CMK (cell line): Measurements from ENCODE around the gene KLLN.
A peak's percentile ranks its signal among the peaks of the same experiment; 100 is the strongest.
"Not testable (repeated sequence)": the region's sequence is repeated elsewhere in the genome, so short reads cannot be mapped to it uniquely, and the experiment has no call there.

Source experiments
- DNase-seq: peaks from one replicate; pipeline ENCODE4 v3.0.0-alpha.2; 2010; ENCODE audit warnings: low read depth

Gene KLLN, protein sequence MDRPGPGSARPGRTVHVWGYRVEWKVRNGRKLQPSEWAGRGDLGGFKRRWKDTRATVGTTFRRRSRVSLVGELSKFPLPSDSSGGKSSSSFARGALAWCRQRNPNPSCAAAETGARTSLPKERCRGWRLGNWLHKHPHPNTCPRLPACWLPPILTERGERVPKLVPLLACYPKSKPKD

DNA sequence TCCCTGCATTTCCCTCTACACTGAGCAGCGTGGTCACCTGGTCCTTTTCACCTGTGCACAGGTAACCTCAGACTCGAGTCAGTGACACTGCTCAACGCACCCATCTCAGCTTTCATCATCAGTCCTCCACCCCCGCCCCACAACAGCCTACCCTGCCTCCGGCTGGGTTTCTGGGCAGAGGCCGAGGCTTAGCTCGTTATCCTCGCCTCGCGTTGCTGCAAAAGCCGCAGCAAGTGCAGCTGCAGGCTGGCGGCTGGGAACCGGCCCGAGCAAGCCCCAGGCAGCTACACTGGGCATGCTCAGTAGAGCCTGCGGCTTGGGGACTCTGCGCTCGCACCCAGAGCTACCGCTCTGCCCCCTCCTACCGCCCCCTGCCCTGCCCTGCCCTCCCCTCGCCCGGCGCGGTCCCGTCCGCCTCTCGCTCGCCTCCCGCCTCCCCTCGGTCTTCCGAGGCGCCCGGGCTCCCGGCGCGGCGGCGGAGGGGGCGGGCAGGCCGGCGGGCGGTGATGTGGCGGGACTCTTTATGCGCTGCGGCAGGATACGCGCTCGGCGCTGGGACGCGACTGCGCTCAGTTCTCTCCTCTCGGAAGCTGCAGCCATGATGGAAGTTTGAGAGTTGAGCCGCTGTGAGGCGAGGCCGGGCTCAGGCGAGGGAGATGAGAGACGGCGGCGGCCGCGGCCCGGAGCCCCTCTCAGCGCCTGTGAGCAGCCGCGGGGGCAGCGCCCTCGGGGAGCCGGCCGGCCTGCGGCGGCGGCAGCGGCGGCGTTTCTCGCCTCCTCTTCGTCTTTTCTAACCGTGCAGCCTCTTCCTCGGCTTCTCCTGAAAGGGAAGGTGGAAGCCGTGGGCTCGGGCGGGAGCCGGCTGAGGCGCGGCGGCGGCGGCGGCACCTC lies at the start of gene KLLN, which contains the start of gene PTEN:
KLLN (minus strand) TSS at position 481 of the 891 bp plus-strand sequence. CDS start 1,046 bp downstream, outside the sequence.
PTEN (plus strand) TSS at position 573 of the 891 bp plus-strand sequence. CDS start 845 bp downstream, outside the sequence.
- peak; percentile 85 for DNase-seq

- DNase-seq: not testable (repeated sequence)
Observed at GRCh38 chr10:87903396-87903795, 40.1 kb upstream of the KLLN start.

GRCh38 chr10:87897957-87898356 lies 34.6 kb upstream of the KLLN start:
- DNase-seq: not testable (repeated sequence)

DNA sequence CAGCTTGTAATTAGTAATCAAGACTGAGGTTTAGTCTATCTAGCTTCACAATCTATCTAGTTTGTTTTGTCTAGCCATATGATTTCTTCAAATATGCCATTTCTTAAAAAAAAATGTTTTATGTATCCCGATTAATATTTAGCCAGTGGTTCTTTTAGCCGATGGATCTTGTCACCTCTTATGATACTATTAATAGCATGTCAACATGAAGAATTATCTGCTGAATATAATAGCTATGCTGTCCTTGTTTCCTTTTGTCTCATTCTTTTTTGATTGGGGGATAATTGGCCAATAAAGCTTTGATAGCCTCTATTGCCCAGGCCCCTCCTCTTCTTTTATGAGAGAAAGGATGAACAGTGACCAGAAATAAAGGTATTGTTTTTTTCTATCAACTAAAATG lies 32.9 kb upstream of the KLLN start:
- DNase-seq: no peak

GRCh38 chr10:87895430-87895829 lies 32.1 kb upstream of the KLLN start:
- DNase-seq: no peak

DNA sequence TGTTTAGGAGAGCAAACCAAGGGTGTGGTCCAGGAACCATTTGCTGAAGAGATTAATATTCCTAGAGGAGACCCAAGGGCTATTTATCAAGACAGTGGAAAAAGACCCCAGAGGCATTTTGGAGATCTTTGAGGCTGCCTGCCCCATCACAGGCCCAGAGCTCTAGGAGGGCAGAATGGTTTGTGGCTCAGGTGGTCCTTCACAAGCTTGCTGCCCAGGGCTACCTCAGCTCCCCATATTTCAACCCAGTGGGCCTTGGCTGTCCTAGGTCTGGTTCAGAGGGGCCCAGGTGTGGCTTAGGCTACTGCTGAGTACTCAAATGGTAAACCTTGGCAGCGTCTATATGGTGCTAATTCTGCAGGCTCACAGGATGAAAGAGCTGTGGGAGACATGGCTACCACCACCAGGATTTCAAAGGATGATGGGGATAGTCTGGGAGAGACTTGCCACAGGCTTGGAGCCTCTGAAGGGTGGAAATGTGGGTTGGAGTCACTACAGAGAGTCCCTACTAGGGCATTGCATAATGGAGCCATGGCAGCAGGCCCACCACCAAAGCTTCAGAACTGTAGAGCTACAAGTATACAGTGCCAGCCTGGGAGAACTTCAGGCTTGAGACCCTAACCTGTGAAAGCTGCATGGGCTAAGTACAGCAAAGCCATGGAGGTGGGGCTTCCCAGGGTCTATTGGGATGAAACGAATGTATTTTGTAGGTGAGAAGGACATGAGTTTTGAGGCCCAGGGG lies 24.4 kb upstream of the KLLN start:
- no peak for DNase-seq

DNA sequence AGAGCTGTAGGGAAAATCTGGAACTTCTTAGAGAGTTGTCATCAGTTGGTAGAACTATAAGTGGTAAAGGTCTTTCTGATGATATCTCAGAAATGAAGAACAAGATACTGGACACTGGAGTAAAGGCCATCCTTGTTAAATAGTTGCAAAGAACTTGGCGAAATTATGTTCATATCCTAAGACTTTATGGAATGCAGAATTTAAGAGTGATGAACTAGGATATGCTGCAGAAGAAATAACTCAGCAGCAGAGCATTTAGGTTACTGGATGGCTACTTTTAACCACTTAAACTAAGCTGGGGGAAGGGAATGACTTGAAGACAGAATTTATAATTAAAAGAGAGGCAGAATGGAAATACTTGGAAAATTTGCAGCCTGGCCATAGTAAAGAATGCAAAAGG lies 23.8 kb upstream of the KLLN start:
- no peak for DNase-seq

- no peak for DNase-seq
Observed at GRCh38 chr10:87886635-87887034, 23.3 kb upstream of the KLLN start.

GRCh38 chr10:87882555-87883294 lies 19.4 kb upstream of the KLLN start:
- DNase-seq: no peak

DNA sequence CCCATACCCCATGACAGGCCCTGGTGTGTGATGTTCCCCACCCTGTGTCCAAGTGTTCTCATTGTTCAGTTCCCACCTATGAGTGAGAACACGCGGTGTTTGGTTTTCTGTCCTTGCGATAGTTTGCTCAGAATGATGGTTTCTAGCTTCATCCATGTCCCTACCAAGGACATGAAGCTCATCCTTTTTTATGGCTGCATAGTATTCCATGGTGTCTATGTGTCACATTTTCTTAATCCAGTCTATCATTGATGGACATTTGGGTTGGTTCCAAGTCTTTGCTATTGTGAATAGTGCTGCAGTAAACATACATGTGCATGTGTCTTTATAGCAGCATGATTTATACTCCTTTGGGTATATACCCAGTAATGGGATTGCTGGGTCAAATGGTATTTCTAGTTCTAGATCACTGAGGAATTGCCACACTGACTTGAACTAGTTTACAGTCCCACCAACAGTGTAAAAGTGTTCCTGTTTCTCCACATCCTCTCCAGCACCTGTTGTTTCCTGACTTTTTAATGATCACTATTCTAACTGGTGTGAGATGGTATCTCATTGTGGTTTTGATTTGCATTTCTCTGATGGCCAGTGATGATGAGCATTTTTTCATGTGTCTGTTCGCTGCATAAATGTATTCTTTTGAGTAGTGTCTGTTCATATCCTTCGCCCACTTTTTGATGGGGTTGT lies 18.2 kb upstream of the KLLN start:
- DNase-seq: not testable (repeated sequence)

GRCh38 chr10:87880336-87880735 lies 17.0 kb upstream of the KLLN start:
- DNase-seq: no peak

DNA sequence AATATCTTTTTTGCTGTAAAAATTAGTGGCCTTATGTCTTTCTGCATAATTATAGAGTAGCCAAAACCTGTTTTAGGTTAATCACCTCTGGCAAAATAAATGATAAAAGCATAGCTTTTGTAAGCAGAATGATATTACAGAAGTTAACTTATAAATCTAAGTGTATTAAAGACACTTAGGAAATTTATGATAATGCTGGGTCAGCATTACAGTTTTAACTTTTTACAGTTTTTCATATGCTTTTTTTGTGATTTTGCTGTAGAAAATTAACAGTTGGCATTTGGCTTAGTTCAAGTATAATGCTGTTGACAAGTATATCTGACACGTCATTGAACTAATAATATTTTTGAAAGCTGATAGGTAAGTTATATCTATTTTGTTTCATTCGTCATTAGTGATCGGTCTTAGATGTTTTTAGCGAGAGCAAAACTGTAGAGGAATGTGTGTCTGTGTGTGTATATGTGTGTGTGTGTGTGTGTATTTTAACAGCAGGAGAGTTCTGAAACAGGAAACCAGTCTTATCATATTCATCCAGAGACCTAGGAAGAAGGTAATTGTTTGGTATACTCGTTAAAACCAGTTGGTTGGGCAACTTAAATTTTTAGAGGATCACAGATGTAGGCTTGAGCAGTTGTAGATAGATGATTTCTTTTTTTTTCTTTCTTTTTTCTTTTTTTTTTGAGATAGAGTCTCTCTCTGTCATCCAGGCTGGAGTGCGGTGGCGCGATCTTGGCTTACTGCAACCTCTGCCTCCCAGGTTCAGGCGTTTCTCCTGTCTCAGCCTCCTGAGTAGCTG lies 15.5 kb upstream of the KLLN start:
- DNase-seq: peak; percentile 58

GRCh38 chr10:87875929-87876571 lies 12.7 kb upstream of the KLLN start:
- no peak for DNase-seq

DNA sequence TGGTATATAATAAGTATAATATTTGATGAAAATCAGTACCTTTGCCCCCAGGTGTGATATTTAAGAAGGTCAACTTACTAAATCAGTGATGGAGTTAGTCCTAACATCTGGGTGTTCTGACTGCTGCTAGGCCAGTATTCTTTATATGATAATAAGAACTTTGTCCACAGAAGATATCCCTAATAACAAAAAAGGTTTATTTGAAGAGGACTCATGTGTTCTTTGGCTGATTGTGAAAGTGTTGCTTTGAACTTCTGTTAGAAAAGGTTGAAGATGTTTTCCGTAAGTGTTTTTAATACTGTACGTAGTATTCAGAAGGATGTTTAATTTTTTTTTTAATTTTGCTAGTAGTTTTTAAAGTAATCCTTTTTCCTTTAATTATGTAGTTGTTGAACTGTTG lies 10.3 kb upstream of the KLLN start:
- no peak for DNase-seq

DNA sequence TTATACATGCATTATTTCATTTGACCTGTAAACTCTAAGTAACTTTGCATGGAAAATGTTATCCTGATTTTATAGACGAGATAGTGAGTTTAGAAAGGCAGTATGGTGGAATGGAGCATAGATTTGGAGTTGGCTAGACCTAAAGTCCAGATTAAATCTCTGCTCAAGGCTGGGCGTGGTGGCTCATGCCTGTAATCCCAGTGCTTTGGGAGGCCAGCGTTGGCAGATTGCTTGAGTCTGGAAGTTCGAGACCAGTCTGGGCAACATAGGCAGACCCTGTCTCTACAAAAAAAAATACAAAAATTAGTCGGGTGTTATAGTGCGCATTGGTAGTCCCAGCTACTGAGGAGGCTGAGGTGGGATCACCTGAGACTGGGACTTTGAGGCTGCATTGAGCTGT lies 9.5 kb upstream of the KLLN start:
- DNase-seq: no peak

DNA sequence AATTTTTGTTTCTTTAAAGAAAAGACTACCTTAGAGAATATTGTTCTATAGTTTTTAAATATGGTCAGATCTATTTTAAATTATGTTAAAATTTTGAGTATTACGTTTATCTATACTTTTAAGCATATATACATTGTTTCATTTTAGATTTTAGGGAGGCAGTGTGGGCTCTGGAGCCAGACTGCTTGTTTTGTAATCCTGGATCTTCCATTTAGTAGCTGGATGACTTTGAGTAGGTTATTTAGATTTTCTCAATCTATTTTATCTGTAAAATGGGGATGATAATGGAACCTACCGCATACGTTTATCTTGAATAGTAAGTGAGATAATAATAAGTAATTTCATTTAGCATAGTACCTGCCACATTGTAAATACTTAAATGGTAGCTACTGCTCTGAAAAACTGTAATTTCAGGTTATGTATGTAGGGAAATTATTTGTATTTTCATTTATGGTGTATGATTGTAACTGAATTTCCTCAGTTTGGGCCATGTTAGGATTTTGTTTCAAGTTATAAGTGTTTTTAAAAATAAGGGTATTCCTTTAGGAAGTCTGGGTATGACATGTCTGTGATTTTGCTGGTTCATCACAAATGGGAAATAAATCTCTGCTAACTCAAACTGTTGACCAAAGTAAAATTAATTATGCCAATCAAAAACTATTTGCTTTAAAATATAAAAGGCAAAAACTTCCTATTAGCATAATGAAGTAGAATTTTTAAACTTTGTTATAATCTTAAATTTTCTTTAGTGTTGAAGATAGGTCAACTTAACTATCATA lies 6.6 kb upstream of the KLLN start:
- DNase-seq: no peak

GRCh38 chr10:87869139-87869538 lies 5.8 kb upstream of the KLLN start:
- DNase-seq: not testable (repeated sequence)

DNA sequence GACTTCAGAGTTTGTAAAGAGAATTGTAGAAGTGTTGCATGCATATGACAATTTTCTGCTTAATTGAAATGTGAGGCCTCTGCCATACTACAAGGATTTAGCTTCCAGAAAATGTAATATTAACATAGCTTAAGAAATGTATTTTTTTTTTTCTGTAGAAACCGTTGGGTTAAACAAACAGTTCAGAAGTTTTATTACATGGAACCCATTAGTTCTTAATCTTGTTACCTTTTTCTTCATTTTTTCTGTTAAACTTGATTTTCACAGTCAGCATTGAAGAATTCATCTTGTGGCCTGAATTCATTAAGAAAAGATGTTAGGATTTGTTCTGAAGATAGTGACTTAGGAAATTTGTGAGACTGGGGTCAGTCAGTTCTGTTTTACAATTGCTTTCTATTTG lies 4.9 kb upstream of the KLLN start:
- no peak for DNase-seq

DNA sequence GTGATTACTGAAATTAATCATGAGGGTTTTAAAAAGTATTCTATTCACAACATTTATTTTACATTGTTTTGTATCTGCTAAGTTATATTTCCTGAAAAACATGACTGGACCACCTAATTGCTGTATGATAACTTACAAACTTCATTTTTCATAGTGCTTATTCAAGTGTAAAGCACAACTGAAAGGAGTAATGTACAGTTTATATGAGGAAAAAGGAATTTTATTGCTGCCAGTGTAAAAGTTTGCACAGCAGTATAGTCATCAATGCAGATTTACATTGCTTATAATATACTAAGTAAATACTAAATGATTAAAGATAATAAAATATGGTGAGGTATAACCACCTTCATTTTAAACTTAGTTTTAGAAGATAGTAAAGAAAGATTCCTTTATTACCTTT lies 4.1 kb upstream of the KLLN start:
- DNase-seq: no peak
